ENCODE measurements around the gene TNS1.

Gene TNS1

GRCh38 chr2:217804791-217805667 is 197.8 kb downstream of the TNS1 start:
- no peak for DNase-seq

- no peak for DNase-seq
Observed at GRCh38 chr2:217804338-217804737, 198.5 kb downstream of the TNS1 start.

GRCh38 chr2:217803653-217803960 is 199.2 kb downstream of the TNS1 start:
- no peak for DNase-seq

DNA sequence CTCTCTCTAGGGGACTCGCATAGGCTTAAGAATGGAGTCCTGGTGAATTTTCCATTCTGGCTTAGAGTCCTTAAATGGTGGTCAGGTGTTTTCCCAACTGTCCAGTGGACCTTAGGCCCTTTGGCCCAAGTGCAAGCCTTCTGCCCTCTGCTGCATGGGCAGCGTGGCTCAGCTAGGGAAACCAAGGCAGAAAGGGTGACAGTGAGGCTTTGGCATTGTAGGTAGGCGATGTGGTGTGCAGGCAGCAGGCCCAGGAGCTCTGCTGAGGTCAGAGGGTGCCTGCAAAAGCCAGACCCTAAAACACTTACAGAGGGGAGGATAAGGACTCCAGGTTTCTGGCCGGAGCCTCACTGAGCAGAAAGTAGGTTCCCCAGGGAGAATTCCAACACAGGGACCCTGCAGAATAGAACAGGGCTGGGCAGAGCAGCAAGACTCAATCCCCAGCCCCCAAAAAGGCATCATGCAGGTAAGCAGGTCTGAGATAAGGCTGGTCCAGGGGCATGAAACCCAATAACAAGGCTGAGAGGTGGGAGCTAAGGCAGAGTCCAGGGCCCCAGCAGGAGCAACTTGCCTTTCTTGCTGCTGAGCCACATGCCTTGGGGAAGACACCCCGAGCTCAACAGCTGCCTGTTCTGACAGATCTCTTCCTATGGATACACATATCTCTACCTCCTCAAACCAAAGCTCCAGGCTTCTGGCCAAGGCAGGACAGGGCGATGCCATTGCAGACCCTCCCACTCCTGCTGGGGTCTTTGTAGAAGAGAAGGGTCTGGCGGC is 199.7 kb downstream of the TNS1 start:
- no peak for DNase-seq

GRCh38 chr2:217802266-217802665 is 200.5 kb downstream of the TNS1 start:
- no peak for DNase-seq

DNA sequence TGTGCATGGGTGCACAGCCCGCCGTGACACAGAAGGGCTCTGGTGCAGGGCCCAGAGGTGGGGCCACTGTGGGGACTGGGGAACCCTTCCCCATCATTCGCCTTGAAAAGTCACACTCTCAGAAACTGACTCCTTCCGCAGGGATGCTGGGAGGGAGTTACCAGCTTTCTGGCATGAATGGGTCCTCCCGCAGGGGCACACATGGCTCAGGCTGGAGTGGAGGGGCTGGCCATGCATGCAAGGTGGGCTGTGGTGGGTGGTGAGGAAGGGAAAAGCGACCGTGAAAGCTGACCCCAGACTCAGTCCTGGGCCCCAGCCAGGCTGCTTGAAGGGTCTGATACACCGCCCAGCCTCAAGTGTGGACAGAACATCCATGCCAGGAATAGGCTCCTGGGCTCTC is 201.1 kb downstream of the TNS1 start:
- DNase-seq = no peak

- DNase-seq = no peak
Observed at GRCh38 chr2:217801115-217801531, 201.7 kb downstream of the TNS1 start.

GRCh38 chr2:217800433-217801114 is 202.2 kb downstream of the TNS1 start:
- DNase-seq = no peak

GRCh38 chr2:217799563-217800432 is 203.0 kb downstream of the TNS1 start:
- no peak for DNase-seq

DNA sequence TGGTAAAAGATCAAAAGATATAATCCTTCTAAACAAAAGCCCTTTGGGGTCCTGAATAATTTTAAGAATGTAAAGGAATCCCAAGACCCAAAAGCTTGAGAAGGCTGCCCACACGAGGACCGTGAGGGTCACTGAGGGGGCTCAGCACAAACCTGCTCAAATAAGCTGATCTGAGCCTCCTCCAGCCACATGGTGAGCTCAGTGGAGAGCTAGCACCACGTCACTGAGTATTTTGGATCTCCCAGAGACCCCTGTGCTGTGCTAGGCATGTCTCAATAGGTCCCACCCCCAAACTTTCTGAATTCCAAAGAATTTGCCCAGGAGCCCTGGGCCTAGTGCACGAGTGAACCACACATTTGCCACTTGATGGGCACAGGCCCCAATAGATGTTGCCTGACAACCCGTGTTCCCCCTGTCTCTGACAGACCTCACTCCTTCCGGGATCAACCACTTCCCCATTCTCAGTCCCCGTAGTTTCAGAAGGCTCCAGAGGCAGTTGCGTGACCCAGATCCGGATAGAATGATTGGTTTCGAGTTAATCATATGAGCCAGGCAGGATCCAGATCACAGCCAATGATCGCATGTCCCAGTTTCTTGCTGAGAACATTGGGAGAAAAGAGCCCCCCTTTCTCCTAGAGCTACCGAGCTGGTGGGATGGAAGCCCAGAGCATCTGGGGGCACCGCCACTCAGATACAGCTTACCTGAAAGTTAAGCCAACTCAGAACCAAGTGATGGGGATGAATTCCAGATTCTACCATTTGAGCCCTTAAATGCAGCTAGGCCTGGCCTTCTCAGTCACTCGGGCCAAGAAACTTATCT is 203.8 kb downstream of the TNS1 start:
- no peak for DNase-seq

GRCh38 chr2:217798191-217798590 is 204.6 kb downstream of the TNS1 start:
- no peak for DNase-seq

- peak; percentile 47 for DNase-seq
Observed at GRCh38 chr2:217797661-217798069, 205.1 kb downstream of the TNS1 start.

- DNase-seq = no peak
Observed at GRCh38 chr2:217797165-217797564, 205.6 kb downstream of the TNS1 start.

DNA sequence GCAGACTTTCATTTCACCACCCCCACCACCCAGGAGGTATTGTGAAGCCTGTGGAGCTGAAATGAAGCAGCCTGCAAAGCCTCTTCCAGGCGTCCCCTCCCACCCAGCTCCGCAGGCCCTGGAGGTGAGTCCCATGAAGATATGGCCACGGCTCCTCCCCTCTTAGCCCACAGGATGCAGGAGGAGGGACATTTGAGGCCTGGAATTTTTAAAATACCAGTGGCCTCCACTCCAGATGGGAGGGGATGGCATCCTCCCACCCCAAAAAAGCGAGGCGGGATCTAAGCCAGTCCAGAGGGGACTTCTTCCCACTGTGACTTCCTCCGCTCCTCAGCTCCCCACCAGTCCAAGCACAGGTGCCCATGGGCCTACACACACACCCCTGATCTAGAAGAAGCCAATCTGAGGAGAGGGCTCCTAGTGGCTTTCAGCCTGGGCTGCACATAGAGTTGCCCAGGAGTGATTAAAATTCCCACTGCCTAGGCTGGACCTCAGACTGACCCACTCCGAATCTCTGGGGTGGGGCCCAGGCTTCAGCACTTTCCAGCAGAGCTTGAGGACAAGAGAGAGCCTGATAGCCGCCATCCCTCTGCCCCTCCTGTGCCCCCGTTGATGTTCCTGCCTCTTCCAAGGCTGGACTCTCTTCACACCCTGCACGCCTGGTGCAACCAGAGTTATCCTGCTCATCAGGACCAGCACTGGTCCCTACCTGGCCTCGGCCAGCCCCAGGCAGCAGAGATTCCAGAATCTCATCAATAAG is 206.9 kb downstream of the TNS1 start:
- no peak for DNase-seq

GRCh38 chr2:217795067-217795466 is 207.7 kb downstream of the TNS1 start:
- no peak for DNase-seq

- DNase-seq = no peak
Observed at GRCh38 chr2:217794133-217794986, 208.4 kb downstream of the TNS1 start.

GRCh38 chr2:217793566-217794132 is 209.1 kb downstream of the TNS1 start:
- no peak for DNase-seq

GRCh38 chr2:217792626-217793527 is 209.9 kb downstream of the TNS1 start:
- DNase-seq = no peak

DNA sequence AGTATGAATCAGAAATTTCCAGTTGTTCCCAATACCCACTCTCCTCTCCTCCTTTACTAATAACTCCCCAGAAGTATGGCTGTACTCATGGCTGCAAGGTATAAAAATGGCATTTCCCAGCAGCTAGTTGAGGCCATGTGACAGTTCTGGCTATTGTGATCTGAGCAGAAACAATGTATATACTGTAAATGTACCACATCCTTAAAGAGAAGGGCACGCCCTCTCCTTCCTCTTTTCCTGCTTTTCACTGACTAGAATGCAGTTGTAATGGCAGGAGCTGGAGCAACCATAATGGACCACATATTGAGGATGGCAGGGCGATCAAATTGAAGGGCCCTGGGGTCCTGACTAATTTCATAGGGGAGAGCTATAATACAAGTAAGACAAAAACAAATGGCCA is 211.2 kb downstream of the TNS1 start:
- DNase-seq = no peak
